Loucy (cell line): ENCODE results near the gene CRIP2.

Experiments used
- H2AFZ ChIP-seq: fragments of 200-600 bp; sonication (generic); 2 replicates; pipeline ENCODE4 v1.6.0; 2016; ENCODE audit warnings: antibody characterized with exemption, mild to moderate bottlenecking, low read length, moderate library complexity
- H3F3A ChIP-seq: fragments of 200-600 bp; 2 replicates; pipeline ENCODE4 v1.6.0; 2016; ENCODE audit warnings: antibody characterized with exemption, low read depth, mild to moderate bottlenecking
- H3K27me3 ChIP-seq: fragments of 200-600 bp; sonication (generic); 2 replicates; pipeline ENCODE4 v1.6.1; 2014; ENCODE audit warnings: low read length, mild to moderate bottlenecking; ENCODE audit not compliant: insufficient read depth, poor library complexity, severe bottlenecking
- H3K36me3 ChIP-seq: fragments of 200-600 bp; sonication (generic); 2 replicates; pipeline ENCODE4 v1.6.1; 2016; ENCODE audit warnings: low read length; ENCODE audit not compliant: insufficient read depth
- H3K4me1 ChIP-seq: fragments of 200-600 bp; sonication (generic); 2 replicates; pipeline ENCODE4 v1.5.1; 2014; ENCODE audit warnings: low read length, mild to moderate bottlenecking; ENCODE audit not compliant: insufficient read depth, poor library complexity, severe bottlenecking
- H3K4me2 ChIP-seq: fragments of 200-600 bp; sonication (generic); 2 replicates; pipeline ENCODE4 v1.6.0; 2014; ENCODE audit warnings: antibody characterized with exemption, low read length, low read depth, mild to moderate bottlenecking; ENCODE audit not compliant: poor library complexity, severe bottlenecking
- H3K4me3 ChIP-seq: fragments of 200-600 bp; sonication (generic); 2 replicates; pipeline ENCODE4 v1.5.1; 2014; ENCODE audit warnings: low read length, mild to moderate bottlenecking, mixed read lengths; ENCODE audit not compliant: poor library complexity, severe bottlenecking
- H3K79me2 ChIP-seq: fragments of 200-600 bp; sonication (generic); 2 replicates; pipeline ENCODE4 v1.6.1; 2014; ENCODE audit warnings: low read length; ENCODE audit not compliant: insufficient read depth
- H3K9ac ChIP-seq: fragments of 200-600 bp; sonication (generic); 2 replicates; pipeline ENCODE4 v1.6.0; 2014; ENCODE audit warnings: mild to moderate bottlenecking, low read depth, low read length, moderate library complexity; ENCODE audit not compliant: poor library complexity, severe bottlenecking
- H3K9me2 ChIP-seq: fragments of 200-600 bp; sonication (generic); replicated peaks from 2 replicates; pipeline ENCODE4 v1.6.1; 2016; ENCODE audit warnings: low read depth, low read length, mixed read lengths
- H3K9me3 ChIP-seq: fragments of 200-600 bp; sonication (generic); 2 replicates; pipeline ENCODE4 v1.6.1; 2014; ENCODE audit warnings: mild to moderate bottlenecking, antibody characterized with exemption, low read length, low read depth; ENCODE audit not compliant: insufficient read depth
- H4K20me1 ChIP-seq: fragments of 200-600 bp; sonication (generic); 2 replicates; pipeline ENCODE4 v1.6.0; 2014; ENCODE audit warnings: antibody characterized with exemption, low read length, mild to moderate bottlenecking; ENCODE audit not compliant: insufficient read depth, poor library complexity, severe bottlenecking
- EZH2phosphoT487 ChIP-seq: fragments of 200-600 bp; IDR thresholded peaks from 2 replicates; pipeline ENCODE4 v1.6.1; 2018; ENCODE audit warnings: antibody characterized with exemption, mild to moderate bottlenecking, moderate library complexity, borderline replicate concordance
- TF ChIP-seq, protein P1 (sequence below): fragments of 200-600 bp; sonication (generic); conservative IDR thresholded peaks from 2 replicates; pipeline ENCODE4 v1.5.1; 2014; ENCODE audit warnings: mild to moderate bottlenecking, antibody characterized with exemption, low read length

CRIP2 gene

GRCh38 chr14:105432657-105433056, 42.0 kb upstream of the CRIP2 start:
- peaks cover 57% of the 10 kb centered on the region for H4K20me1 ChIP-seq
- H3K4me3 ChIP-seq: no peak overlapping the region
- H2AFZ ChIP-seq: no peak overlapping the region
- H3K9me2 ChIP-seq: no peaks in the 10 kb centered on the region
- no peak overlapping the region for H3K4me2 ChIP-seq
- peaks cover 92% of the 10 kb centered on the region for H3K79me2 ChIP-seq
- H3K27me3 ChIP-seq: no peaks in the 10 kb centered on the region
- no peaks in the 10 kb centered on the region for H3F3A ChIP-seq
- no peaks in the 10 kb centered on the region for H3K4me1 ChIP-seq
- peaks cover 16% of the 10 kb centered on the region; the same call in 1 of the 2 replicates for H3K36me3 ChIP-seq
- no peak overlapping the region for H3K9ac ChIP-seq
- no peak for TF ChIP-seq EZH2phosphoT487
- TF ChIP-seq, protein P1, sequence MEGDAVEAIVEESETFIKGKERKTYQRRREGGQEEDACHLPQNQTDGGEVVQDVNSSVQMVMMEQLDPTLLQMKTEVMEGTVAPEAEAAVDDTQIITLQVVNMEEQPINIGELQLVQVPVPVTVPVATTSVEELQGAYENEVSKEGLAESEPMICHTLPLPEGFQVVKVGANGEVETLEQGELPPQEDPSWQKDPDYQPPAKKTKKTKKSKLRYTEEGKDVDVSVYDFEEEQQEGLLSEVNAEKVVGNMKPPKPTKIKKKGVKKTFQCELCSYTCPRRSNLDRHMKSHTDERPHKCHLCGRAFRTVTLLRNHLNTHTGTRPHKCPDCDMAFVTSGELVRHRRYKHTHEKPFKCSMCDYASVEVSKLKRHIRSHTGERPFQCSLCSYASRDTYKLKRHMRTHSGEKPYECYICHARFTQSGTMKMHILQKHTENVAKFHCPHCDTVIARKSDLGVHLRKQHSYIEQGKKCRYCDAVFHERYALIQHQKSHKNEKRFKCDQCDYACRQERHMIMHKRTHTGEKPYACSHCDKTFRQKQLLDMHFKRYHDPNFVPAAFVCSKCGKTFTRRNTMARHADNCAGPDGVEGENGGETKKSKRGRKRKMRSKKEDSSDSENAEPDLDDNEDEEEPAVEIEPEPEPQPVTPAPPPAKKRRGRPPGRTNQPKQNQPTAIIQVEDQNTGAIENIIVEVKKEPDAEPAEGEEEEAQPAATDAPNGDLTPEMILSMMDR: no peak
- H3K9me3 ChIP-seq: no peaks in the 10 kb centered on the region

DNA sequence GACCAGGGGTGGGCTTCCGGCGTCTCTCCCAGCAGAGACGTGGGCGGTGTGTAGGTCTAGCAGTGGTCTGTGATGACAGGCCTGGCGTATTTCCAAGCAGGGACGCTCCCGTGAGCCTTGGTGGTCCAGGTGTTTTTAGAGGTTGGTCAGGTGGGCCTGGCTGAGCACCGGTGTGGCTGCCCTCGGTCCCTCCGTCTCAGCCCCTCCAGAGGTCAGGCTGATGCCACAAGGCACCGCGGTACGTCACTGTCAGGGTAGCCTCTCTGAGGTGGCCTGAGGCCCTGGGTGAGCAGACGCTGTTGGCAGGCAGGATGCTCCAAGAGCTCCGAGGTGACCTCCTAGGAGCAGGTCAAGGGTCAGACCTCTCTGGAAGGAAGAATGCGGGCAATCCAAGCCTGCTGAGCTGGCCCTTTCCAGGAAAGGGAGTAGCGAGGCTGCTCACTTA, 41.4 kb upstream of the CRIP2 start:
- no peak for TF ChIP-seq EZH2phosphoT487
- TF ChIP-seq, protein P1: no peak
- Histone ChIP-seq H3K4me2 (no peak overlapping the region), H3K9me3 (no peaks in the 10 kb centered on the region), H3K9ac (no peak overlapping the region), H3K9me2 (no peaks in the 10 kb centered on the region), H3K4me1 (no peaks in the 10 kb centered on the region), H3K79me2 (peaks cover 92% of the 10 kb centered on the region), H3K27me3 (no peaks in the 10 kb centered on the region), H3F3A (no peaks in the 10 kb centered on the region), H3K4me3 (no peak overlapping the region), H2AFZ (no peak overlapping the region), H4K20me1 (peaks cover 57% of the 10 kb centered on the region), H3K36me3 (peaks cover 16% of the 10 kb centered on the region; the same call in 1 of the 2 replicates)

GRCh38 chr14:105436402-105436801, 38.2 kb upstream of the CRIP2 start:
- Histone ChIP-seq H3K79me2 (peaks cover 90% of the 10 kb centered on the region), H3K4me1 (no peaks in the 10 kb centered on the region), H3K36me3 (peaks cover 22% of the 10 kb centered on the region; the same call in 1 of the 2 replicates), H3K4me2 (no peak overlapping the region), H4K20me1 (peaks cover 51% of the 10 kb centered on the region), H3K9me2 (no peaks in the 10 kb centered on the region), H3K27me3 (no peaks in the 10 kb centered on the region), H3K4me3 (no peak overlapping the region), H3K9ac (no peak overlapping the region), H2AFZ (no peak overlapping the region), H3F3A (no peaks in the 10 kb centered on the region), H3K9me3 (no peaks in the 10 kb centered on the region)
- TF ChIP-seq, protein P1: no peak
- no peak for TF ChIP-seq EZH2phosphoT487
